GM13977 (cell line): ENCODE results near the gene USP7.
A peak's percentile ranks its signal among the peaks of the same experiment; 100 is the strongest.
"Not testable (repeated sequence)": the region's sequence is repeated elsewhere in the genome, so short reads cannot be mapped to it uniquely, and the experiment has no call there.

Source experiments
- DNase-seq: peaks from one replicate; pipeline ENCODE4 v3.0.0; 2012; ENCODE audit warnings: low spot score
- CTCF ChIP-seq: IDR thresholded peaks from 2 replicates; pipeline ENCODE4 v1.5.1; 2012; ENCODE audit warnings: mild to moderate bottlenecking, control low read depth; ENCODE audit not compliant: insufficient read depth; ENCODE audit errors: extremely low read depth, missing control alignments
- in situ Hi-C: fragments of 300-500 bp; cut with MboI; formaldehyde crosslinking; loops from one replicate; pipeline ENCODE4 v1.12.0; 2022; ENCODE audit warnings: low sequenced_read_pairs, low pct_unique_long_range_greater_than_20kb, mixed read lengths, inconsistent platforms; ENCODE audit not compliant: unreplicated experiment

The USP7 gene

GRCh38 chr16:8874388-8874787 is 89.3 kb downstream of the USP7 start:
- in situ Hi-C loops, result loop anchor here (10.0 kb wide), 1 partner anchor 210 kb away; no protein-coding TSS in a partner anchor
- no peak for TF ChIP-seq CTCF
- no peak for DNase-seq

- in situ Hi-C loops, result loop anchor here (10.0 kb wide), 1 partner anchor 209 kb away; no protein-coding TSS in a partner anchor
- not testable (repeated sequence) for DNase-seq
Observed at GRCh38 chr16:8873866-8874195, 89.9 kb downstream of the USP7 start.

- in situ Hi-C loops, result loop anchor here (10.0 kb wide), 1 partner anchor 208 kb away; no protein-coding TSS in a partner anchor
- DNase-seq, result no peak
Observed at GRCh38 chr16:8872967-8873865, 90.5 kb downstream of the USP7 start.

GRCh38 chr16:8872071-8872470 is 91.6 kb downstream of the USP7 start:
- TF ChIP-seq CTCF, result no peak
- in situ Hi-C loops, result loop anchor here (10.0 kb wide), 1 partner anchor 207 kb away; no protein-coding TSS in a partner anchor
- no peak for DNase-seq

More at GRCh38 chr16:8872967-8873865, 90.5 kb downstream of the USP7 start:
- TF ChIP-seq CTCF, result peak; percentile 20

GRCh38 chr16:8869988-8870241 is 93.8 kb downstream of the USP7 start:
- not testable (repeated sequence) for DNase-seq
- in situ Hi-C loops, result loop anchor here (10.0 kb wide), 1 partner anchor 205 kb away; no protein-coding TSS in a partner anchor

GRCh38 chr16:8869212-8869987 is 94.3 kb downstream of the USP7 start:
- in situ Hi-C loops, result no loop called here
- DNase-seq, result no peak
- TF ChIP-seq CTCF, result no peak

GRCh38 chr16:8868416-8869211 is 95.1 kb downstream of the USP7 start, which contains the start of gene CARHSP1:
Gene CARHSP1 (minus strand): TSS chr16:8869006. CDS start chr16:8859328, 9,678 bp downstream.
- TF ChIP-seq CTCF, result no peak
- peak; percentile 99 for DNase-seq
- in situ Hi-C loops, result no loop called here
